Neuronal stem cell (in vitro differentiated cells): ENCODE data around the gene XAB2.

ENCODE experiments used
- DNase-seq: peaks from one replicate; pipeline ENCODE4 v3.0.0-alpha.2; 2013; ENCODE audit warnings: low spot score
- H2AFZ ChIP-seq: one replicate; pipeline ENCODE4 v1.6.1; 2013; ENCODE audit warnings: mild to moderate bottlenecking, low read length, inconsistent platforms
- H2AK5ac ChIP-seq: 2 replicates; pipeline ENCODE4 v1.6.1; 2013; ENCODE audit warnings: low read depth, mild to moderate bottlenecking, inconsistent platforms, low read length, moderate library complexity, mixed read lengths
- H2BK120ac ChIP-seq: 2 replicates; pipeline ENCODE4 v1.6.1; 2013; ENCODE audit warnings: low read depth, mild to moderate bottlenecking, inconsistent platforms, low read length, moderate library complexity, mixed read lengths
- H2BK12ac ChIP-seq: one replicate; pipeline ENCODE4 v1.6.1; 2013; ENCODE audit warnings: low read length, inconsistent platforms
- H2BK15ac ChIP-seq: 2 replicates; pipeline ENCODE4 v1.6.1; 2013; ENCODE audit warnings: mild to moderate bottlenecking, low read length, inconsistent platforms, mixed read lengths
- H2BK5ac ChIP-seq: one replicate; pipeline ENCODE4 v1.6.1; 2013; ENCODE audit warnings: inconsistent platforms, mild to moderate bottlenecking, low read length, moderate library complexity
- H3K14ac ChIP-seq: one replicate; pipeline ENCODE4 v1.6.1; 2013; ENCODE audit warnings: low read length, inconsistent platforms
- H3K18ac ChIP-seq: 2 replicates; pipeline ENCODE4 v1.6.1; 2013; ENCODE audit warnings: low read length, inconsistent platforms
- H3K23ac ChIP-seq: 2 replicates; pipeline ENCODE4 v1.6.1; 2013; ENCODE audit warnings: low read depth, mild to moderate bottlenecking, mixed read lengths, low read length, inconsistent platforms; ENCODE audit not compliant: poor library complexity
- H3K27ac ChIP-seq: replicated peaks from 3 replicates; pipeline ENCODE4 v1.5.1; 2013; ENCODE audit warnings: low read length, inconsistent platforms
- H3K27me3 ChIP-seq, 3 experiments: 2 replicates each; pipeline ENCODE4 v1.6.1; 2013; ENCODE audit warnings: low read length in 3 of 3, mild to moderate bottlenecking in 2 of 3, inconsistent platforms in 1 of 3, low read depth in 1 of 3, mixed read lengths in 1 of 3, moderate library complexity in 1 of 3; ENCODE audit not compliant: control insufficient read depth in 3 of 3, insufficient read depth in 3 of 3
- H3K36me3 ChIP-seq, 2 donors: replicated peaks in 1 of 2; 2 replicates each; pipeline ENCODE4 v1.6.1; 2013; ENCODE audit warnings: low read length in 2 of 2; ENCODE audit not compliant: control insufficient read depth in 2 of 2, insufficient read depth in 2 of 2
- H3K4ac ChIP-seq: 2 replicates; pipeline ENCODE4 v1.6.1; 2013; ENCODE audit warnings: inconsistent platforms, mild to moderate bottlenecking, low read length, moderate library complexity
- H3K4me1 ChIP-seq, 2 donors: 1 replicate in 1 of 2; 2 replicates in 1 of 2; pipeline ENCODE4 v1.6.1; 2013; ENCODE audit warnings: low read length in 2 of 2, low read depth in 1 of 2; ENCODE audit not compliant: control insufficient read depth in 2 of 2, insufficient read depth in 1 of 2
- H3K4me2 ChIP-seq: one replicate; pipeline ENCODE4 v1.6.1; 2013; ENCODE audit warnings: mild to moderate bottlenecking, low read length, inconsistent platforms; ENCODE audit not compliant: insufficient read depth, poor library complexity, severe bottlenecking
- H3K4me3 ChIP-seq, 2 donors: 2 replicates each; pipeline ENCODE4 v1.5.1; 2013; ENCODE audit warnings: low read length in 2 of 2, mild to moderate bottlenecking in 2 of 2, inconsistent platforms in 1 of 2, moderate library complexity in 1 of 2
- H3K79me1 ChIP-seq: one replicate; pipeline ENCODE4 v1.6.1; 2013; ENCODE audit warnings: low read depth, mild to moderate bottlenecking, inconsistent platforms, low read length, moderate library complexity
- H3K9ac ChIP-seq: one replicate; pipeline ENCODE4 v1.6.1; 2013; ENCODE audit warnings: mild to moderate bottlenecking, low read depth, low read length, inconsistent platforms; ENCODE audit not compliant: poor library complexity
- H3K9me3 ChIP-seq, 2 donors: replicated peaks in 1 of 2; 2 replicates each; pipeline versions ENCODE3 to v1.6.1; 2013; ENCODE audit warnings: low read length in 2 of 2, mild to moderate bottlenecking in 2 of 2, inconsistent platforms in 1 of 2, low read depth in 1 of 2, mixed read lengths in 1 of 2, moderate library complexity in 1 of 2; ENCODE audit not compliant: control insufficient read depth in 2 of 2, insufficient read depth in 1 of 2
- H4K8ac ChIP-seq: one replicate; pipeline ENCODE4 v1.6.1; 2013; ENCODE audit warnings: low read depth, mild to moderate bottlenecking, inconsistent platforms, low read length, moderate library complexity
- H4K91ac ChIP-seq: one replicate; pipeline ENCODE4 v1.6.1; 2013; ENCODE audit warnings: low read length, low read depth, mild to moderate bottlenecking, inconsistent platforms; ENCODE audit not compliant: poor library complexity
- WGBS, 2 donors: extraction: QIAGEN DNeasy Blood & Tissue Kit; methylation state at CpG; one replicate each; pipeline ENCODE4 v1.1.7; 2013; ENCODE audit warnings: missing lambda C conversion rate in 2 of 2, mixed read lengths in 1 of 2; ENCODE audit not compliant: insufficient read length in 2 of 2, insufficient replicate concordance in 1 of 2; ENCODE audit errors: extremely low coverage in 2 of 2; 5-methylcytosine and 5-hydroxymethylcytosine counted together

XAB2 gene

GRCh38 chr19:7639863-7640348, 10.6 kb upstream of the XAB2 start:
- H3K27ac ChIP-seq = no peak overlapping the region
- peaks cover 3% of the 10 kb centered on the region for H3K79me1 ChIP-seq
- no peak overlapping the region for H3K4me2 ChIP-seq
- H3K14ac ChIP-seq = peak overlapping the region; percentile 96
- no peak overlapping the region for H2BK15ac ChIP-seq
- peak overlapping the region; percentile 85 for H3K9ac ChIP-seq
- peak overlapping the region; percentile 87 for H2BK12ac ChIP-seq
- peak overlapping the region; percentile 35 for H3K18ac ChIP-seq
- H2BK120ac ChIP-seq = peak overlapping the region; percentile 47
- peak overlapping the region; percentile 82 for H4K91ac ChIP-seq
- DNase-seq = no peak
- H3K4ac ChIP-seq = peak overlapping the region; percentile 44
- H3K23ac ChIP-seq = peak overlapping the region; percentile 1
- peak overlapping the region in 1 of 2 donors; percentile 67 for H3K4me3 ChIP-seq
- H3K9me3 ChIP-seq = peaks cover 0 to 8% of the 10 kb centered on the region in 2 donors
- peak overlapping the region; percentile 66 for H2BK5ac ChIP-seq
- H2AK5ac ChIP-seq = no peak overlapping the region
- peaks cover 0 to 3% of the 10 kb centered on the region in 2 donors for H3K36me3 ChIP-seq
- peaks cover 0 to 7% of the 10 kb centered on the region in 2 donors for H3K4me1 ChIP-seq
- H3K27me3 ChIP-seq = peaks cover 0 to 24% (median 11%) of the 10 kb centered on the region in 3 experiments
- WGBS, 2 donors = no CpG with 5 or more reads among the region's 13 CpGs
- peak overlapping the region; percentile 66 for H4K8ac ChIP-seq
- H2AFZ ChIP-seq = no peak overlapping the region

DNA sequence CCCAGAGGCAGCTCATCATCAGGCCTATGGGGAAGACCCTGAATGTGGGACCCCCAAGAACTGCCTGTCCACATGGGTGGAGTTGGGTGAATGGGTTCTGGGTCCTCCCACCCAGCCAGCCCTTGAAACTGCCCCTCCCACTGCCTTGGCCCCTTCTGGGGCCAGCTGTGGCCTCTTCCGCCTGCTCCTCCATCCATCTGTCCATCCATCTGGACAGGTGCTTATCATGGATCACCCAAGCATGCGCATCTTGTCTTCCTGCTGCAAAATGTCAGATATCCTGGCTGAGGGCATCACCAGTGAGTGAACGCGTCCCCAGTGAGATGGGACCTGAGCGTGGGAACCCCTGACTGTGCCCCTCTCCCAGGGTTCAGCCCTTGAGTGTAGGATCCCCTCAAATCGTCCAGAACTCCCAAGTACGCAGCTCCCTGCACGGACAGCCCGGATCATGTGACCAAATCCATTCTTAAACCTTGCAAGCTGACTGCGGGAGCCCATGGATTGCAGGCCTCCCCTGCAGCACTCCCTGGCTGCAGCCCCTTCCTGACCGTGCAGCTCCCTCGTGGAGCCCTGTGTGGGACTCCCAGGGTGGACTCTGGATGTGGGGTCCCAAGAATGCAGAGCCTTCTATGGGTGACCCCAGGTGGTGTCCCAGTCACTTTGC, 9.6 kb upstream of the XAB2 start:
- WGBS, 2 donors = no CpG with 5 or more reads among the region's 12 CpGs
- H2BK120ac ChIP-seq = no peak overlapping the region

DNA sequence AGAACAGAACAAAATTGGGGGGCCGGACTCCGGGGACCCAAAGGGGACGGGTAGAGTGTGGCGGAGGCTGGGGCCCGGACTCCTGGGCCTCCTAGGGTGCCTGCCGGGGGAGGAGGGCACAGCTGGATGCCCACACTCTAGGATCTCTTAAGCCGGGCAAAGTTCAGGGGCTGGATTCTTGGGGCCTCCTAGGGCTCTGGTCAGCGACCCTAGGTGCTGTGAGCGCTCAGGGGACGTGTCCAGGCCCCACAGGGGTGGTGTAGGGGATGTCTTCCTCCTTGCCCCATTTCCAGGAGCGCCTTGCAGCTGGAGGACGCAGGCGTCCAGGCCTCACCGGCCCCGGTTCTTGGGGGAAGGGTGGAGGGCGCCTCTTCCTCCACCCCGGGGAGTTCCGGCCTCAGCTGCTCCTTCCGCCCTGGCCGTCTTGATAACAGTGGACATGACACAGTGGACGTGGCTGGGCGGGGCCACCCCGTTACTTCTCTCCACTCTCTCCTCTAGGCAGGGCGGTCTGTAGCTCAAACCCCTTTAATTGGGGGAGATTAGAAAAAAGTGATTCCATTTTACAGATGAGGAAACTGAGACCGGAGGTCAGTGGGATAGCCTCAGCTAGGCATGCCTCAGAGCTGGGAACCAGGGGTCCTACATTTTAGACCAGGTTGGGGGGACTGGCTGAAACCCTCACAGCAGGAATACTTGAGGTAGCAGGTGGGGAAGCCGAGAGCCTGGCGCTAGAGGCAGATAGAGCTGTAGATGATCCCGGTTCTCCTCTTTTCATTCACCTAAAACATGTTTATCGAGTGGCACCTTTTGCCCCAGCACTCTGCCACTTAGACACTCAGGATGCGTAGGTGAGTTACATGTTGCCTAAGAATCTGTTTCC, 8.3 kb upstream of the XAB2 start:
- Histone ChIP-seq H3K9me3 (peaks cover 0 to 8% of the 10 kb centered on the region in 2 donors), H3K14ac (peak overlapping the region; percentile 38), H2BK12ac (no peak overlapping the region), H3K18ac (peak overlapping the region; percentile 87), H3K4ac (peak overlapping the region; percentile 37), H3K4me3 (peak overlapping the region in 1 of 2 donors; percentile 68), H3K36me3 (peaks cover 0 to 3% of the 10 kb centered on the region in 2 donors), H3K27ac (no peak overlapping the region), H2BK5ac (no peak overlapping the region), H3K27me3 (peaks cover 0 to 24% (median 11%) of the 10 kb centered on the region in 3 experiments), H3K79me1 (peaks cover 3% of the 10 kb centered on the region), H2AK5ac (peak overlapping the region; percentile 7), H2BK120ac (no peak overlapping the region), H2BK15ac (peak overlapping the region; percentile 17), H3K9ac (no peak overlapping the region), H3K23ac (peak overlapping the region; percentile 85), H3K4me2 (peak overlapping the region; percentile 73), H2AFZ (no peak overlapping the region), H4K8ac (no peak overlapping the region), H3K4me1 (peaks cover 0 to 7% of the 10 kb centered on the region in 2 donors), H4K91ac (no peak overlapping the region)
- WGBS, 2 donors = no CpG with 5 or more reads among the region's 30 CpGs
- no peak for DNase-seq

More for the DNA sequence above, 9.6 kb upstream of the XAB2 start:
- H2BK5ac ChIP-seq = no peak overlapping the region
- peaks cover 0 to 24% (median 11%) of the 10 kb centered on the region in 3 experiments for H3K27me3 ChIP-seq
- H2AK5ac ChIP-seq = no peak overlapping the region
- no peak for DNase-seq
- no peak overlapping the region for H3K14ac ChIP-seq
- H3K27ac ChIP-seq = no peak overlapping the region
- H3K36me3 ChIP-seq = peaks cover 0 to 3% of the 10 kb centered on the region in 2 donors
- peaks cover 0 to 8% of the 10 kb centered on the region in 2 donors for H3K9me3 ChIP-seq
- no peak overlapping the region for H3K9ac ChIP-seq
- H4K91ac ChIP-seq = no peak overlapping the region
- H3K4me2 ChIP-seq = no peak overlapping the region
- H2BK15ac ChIP-seq = no peak overlapping the region
- no peak overlapping the region for H2BK12ac ChIP-seq
- H2AFZ ChIP-seq = no peak overlapping the region
- no peak overlapping the region for H4K8ac ChIP-seq
- H3K4me3 ChIP-seq = no peak overlapping the region
- no peak overlapping the region for H3K4ac ChIP-seq
- peaks cover 3% of the 10 kb centered on the region for H3K79me1 ChIP-seq
- no peak overlapping the region for H3K23ac ChIP-seq
- H3K18ac ChIP-seq = no peak overlapping the region
- peaks cover 0 to 7% of the 10 kb centered on the region in 2 donors for H3K4me1 ChIP-seq
